Omental fat pad (tissue), 4 donors: ENCODE results near the gene SH3PXD2B. TPM values are rescaled to one million over a fixed set of nuclear protein-coding genes. Genes with fewer than 3 reads are reported as not detected.
A peak's percentile ranks its signal among the peaks of the same experiment; 100 is the strongest.
"Not testable (repeated sequence)": the region's sequence is repeated elsewhere in the genome, so short reads cannot be mapped to it uniquely, and the experiment has no call there.

Experiments used
- ATAC-seq: fragments of 150-250 bp; one replicate; pipeline ENCODE4 v1.9.1; 2016; ENCODE audit warnings: mild to moderate bottlenecking, moderate library complexity; ENCODE audit not compliant: low FRiP score
- DNase-seq: peaks from one replicate; pipeline ENCODE4 v3.0.0-alpha.2; 2019; ENCODE audit warnings: low spot score
- CTCF ChIP-seq, 3 donors: fragments of 450-650 bp; IDR thresholded peaks; one replicate each; pipeline ENCODE4 v1.5.1; 2016 to 2017; ENCODE audit warnings: antibody characterized with exemption in 3 of 3, mild to moderate bottlenecking in 3 of 3, moderate library complexity in 2 of 3
- total RNA-seq, 4 donors: library from RNA; depleted of rRNA; stranded (reverse); fragments of >200 nt; gene quantifications; one replicate each; pipeline ENCODE4 v1.1.0, GENCODE V29; 2016

Gene SH3PXD2B
- total RNA-seq, 4 donors from 2014 or later = 29.3 to 47.1 (median 44.3) TPM

- no peak for TF ChIP-seq CTCF (IDR thresholded peaks at IDR 0.05)
- no peak for ATAC-seq
- no peak for DNase-seq
Measured at GRCh38 chr5:172377856-172378255, 76.5 kb downstream of the SH3PXD2B start.

GRCh38 chr5:172377438-172377837 lies 76.9 kb downstream of the SH3PXD2B start:
- no peak for TF ChIP-seq CTCF (IDR thresholded peaks at IDR 0.05)
- no peak for DNase-seq
- no peak for ATAC-seq

GRCh38 chr5:172374783-172375182 lies 79.5 kb downstream of the SH3PXD2B start:
- no peak for TF ChIP-seq CTCF (IDR thresholded peaks at IDR 0.05)
- ATAC-seq (no peak), DNase-seq (no peak)

- no peak for DNase-seq
- no peak for TF ChIP-seq CTCF (IDR thresholded peaks at IDR 0.05)
Measured at GRCh38 chr5:172373680-172374079, 80.6 kb downstream of the SH3PXD2B start.

GRCh38 chr5:172371684-172372083 lies 82.6 kb downstream of the SH3PXD2B start:
- ATAC-seq (no peak), DNase-seq (no peak)
- no peak for TF ChIP-seq CTCF (IDR thresholded peaks at IDR 0.05)

More at GRCh38 chr5:172373680-172374079, 80.6 kb downstream of the SH3PXD2B start:
- no peak for ATAC-seq

- ATAC-seq (no peak), DNase-seq (peak; percentile 57)
- TF ChIP-seq CTCF (IDR thresholded peaks at IDR 0.05) = no peak
Measured at GRCh38 chr5:172370648-172371545, 83.4 kb downstream of the SH3PXD2B start.

GRCh38 chr5:172370237-172370640 lies 84.1 kb downstream of the SH3PXD2B start:
- TF ChIP-seq CTCF (IDR thresholded peaks at IDR 0.05) = no peak
- DNase-seq = no peak
- no peak for ATAC-seq

- DNase-seq = not testable (repeated sequence)
Measured at GRCh38 chr5:172368699-172369098, 85.6 kb downstream of the SH3PXD2B start.

More at GRCh38 chr5:172368699-172369098, 85.6 kb downstream of the SH3PXD2B start:
- ATAC-seq = not testable (repeated sequence)
